Choroid plexus epithelial cell (primary cell): Measurements from ENCODE around the gene MTAP.

Experiments used
- DNase-seq: peaks from one replicate; pipeline ENCODE4 v3.0.0-alpha.2; 2010; ENCODE audit warnings: low read depth
- H3K4me3 ChIP-seq: 2 replicates; pipeline ENCODE4 v1.5.1; 2011; ENCODE audit warnings: low read depth, mild to moderate bottlenecking, control low read depth, low read length, moderate library complexity
- CTCF ChIP-seq: conservative IDR thresholded peaks from 2 replicates; pipeline ENCODE4 v1.5.1; 2011; ENCODE audit warnings: low read depth, mild to moderate bottlenecking, control low read depth, inconsistent platforms, low read length, moderate library complexity

The MTAP gene

GRCh38 chr9:21812415-21812814 is 10.0 kb downstream of the MTAP start:
- H3K4me3 ChIP-seq, result no peak overlapping the region
- DNase-seq, result peak; percentile 41
- no peak for TF ChIP-seq CTCF

DNA sequence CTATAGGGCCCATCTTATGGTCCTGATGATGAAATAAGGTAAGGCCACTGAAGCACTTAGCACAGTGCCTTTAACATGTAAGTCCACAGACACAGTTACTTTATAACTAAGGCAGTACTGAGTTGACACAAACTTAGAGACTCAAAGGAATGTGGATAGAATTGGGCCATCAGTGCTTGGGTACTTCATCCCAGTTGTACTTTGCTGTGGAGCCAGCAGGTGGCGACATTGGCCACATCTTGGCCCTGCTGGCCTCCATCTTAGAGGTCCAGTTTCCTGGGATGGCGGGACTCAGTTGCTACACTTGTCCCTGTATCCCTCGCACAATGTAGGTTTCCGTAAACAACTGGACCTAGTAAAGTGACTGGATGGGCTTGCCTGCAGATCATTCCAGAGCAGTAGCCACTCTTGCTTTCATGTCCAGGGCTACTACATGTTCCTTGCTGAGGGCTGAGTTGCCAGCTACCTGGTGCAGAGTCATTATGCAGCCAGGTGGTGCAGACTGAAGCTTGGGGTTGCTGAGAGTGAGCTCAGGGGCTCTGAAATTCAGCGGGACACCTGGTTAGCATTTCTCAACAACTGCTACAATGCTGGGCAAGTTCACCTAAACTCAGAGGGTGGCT is 10.6 kb downstream of the MTAP start:
- peak; percentile 83 for DNase-seq
- H3K4me3 ChIP-seq, result no peak overlapping the region
- peak; percentile 93 for TF ChIP-seq CTCF

GRCh38 chr9:21813575-21814473 is 11.4 kb downstream of the MTAP start:
- peak; percentile 84 for TF ChIP-seq CTCF
- H3K4me3 ChIP-seq, result no peak overlapping the region
- peak; percentile 93 for DNase-seq

GRCh38 chr9:21815643-21816042 is 13.2 kb downstream of the MTAP start:
- TF ChIP-seq CTCF, result no peak
- no peak for DNase-seq
- H3K4me3 ChIP-seq, result no peak overlapping the region

DNA sequence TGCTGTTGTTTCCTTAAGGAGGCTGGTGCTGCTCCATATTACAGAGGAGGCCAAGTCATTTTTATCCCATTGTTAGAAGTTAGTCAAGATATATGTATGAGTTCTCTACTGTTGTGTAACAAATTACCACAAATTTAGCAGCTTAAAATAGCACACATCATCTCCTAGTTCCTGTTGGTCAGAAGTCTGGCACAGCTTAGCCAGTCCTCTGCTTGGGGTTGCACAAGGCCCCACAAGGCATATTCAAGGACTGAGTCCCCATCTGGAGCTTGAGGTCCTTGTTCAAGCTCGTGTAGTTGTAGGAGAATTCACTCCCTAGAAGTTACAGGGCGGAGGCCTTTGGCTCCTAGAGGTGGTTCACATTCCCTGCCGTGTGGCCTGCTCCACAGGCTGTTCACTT is 14.7 kb downstream of the MTAP start:
- no peak overlapping the region for H3K4me3 ChIP-seq
- TF ChIP-seq CTCF, result no peak
- peak; percentile 89 for DNase-seq

GRCh38 chr9:21825637-21826036 is 23.2 kb downstream of the MTAP start:
- no peak for TF ChIP-seq CTCF

GRCh38 chr9:21828853-21829410 is 26.5 kb downstream of the MTAP start:
- TF ChIP-seq CTCF, result no peak
- DNase-seq, result no peak
- H3K4me3 ChIP-seq, result no peak overlapping the region

More at GRCh38 chr9:21825637-21826036, 23.2 kb downstream of the MTAP start:
- DNase-seq, result no peak
- H3K4me3 ChIP-seq, result no peak overlapping the region
